H1 (cell line): ENCODE results near the gene FAT3.

ENCODE experiments used
- ATF2 ChIP-seq: IDR thresholded peaks from 2 replicates; pipeline ENCODE4 v1.6.1; 2012; ENCODE audit warnings: low read length, inconsistent platforms
- CEBPB ChIP-seq: IDR thresholded peaks from 2 replicates; pipeline ENCODE4 v1.6.1; 2012; ENCODE audit warnings: low read depth, low read length
- CTCF ChIP-seq, 3 experiments: IDR thresholded peaks; 1 replicate in 2 of 3; 2 replicates in 1 of 3; pipeline versions ENCODE4 v1.5.1 to v1.6.1; 2011; ENCODE audit warnings: low read length in 3 of 3, mild to moderate bottlenecking in 3 of 3, inconsistent platforms in 2 of 3, low read depth in 1 of 3, moderate library complexity in 1 of 3; ENCODE audit not compliant: insufficient read depth in 1 of 3; ENCODE audit errors: control extremely low read depth in 1 of 3
- EP300 ChIP-seq, 2 experiments: IDR thresholded peaks; 1 replicate in 1 of 2; 2 replicates in 1 of 2; pipeline ENCODE4 v1.6.1; 2011 to 2012; ENCODE audit warnings: low read depth in 2 of 2, low read length in 2 of 2, mild to moderate bottlenecking in 2 of 2, borderline replicate concordance in 1 of 2, inconsistent platforms in 1 of 2, moderate library complexity in 1 of 2
- EZH2 ChIP-seq: fragments of 200-600 bp; sonication (generic); IDR thresholded peaks from 2 replicates; pipeline ENCODE4 v1.7.1; 2012; ENCODE audit warnings: low read depth, mild to moderate bottlenecking, moderate library complexity, low read length, inconsistent platforms; ENCODE audit not compliant: severe bottlenecking
- JUN ChIP-seq: IDR thresholded peaks from 2 replicates; pipeline ENCODE4 v1.6.1; 2011; ENCODE audit warnings: low read depth, mild to moderate bottlenecking, improper control_type of control experiment, low read length
- JUND ChIP-seq: IDR thresholded peaks from 2 replicates; pipeline ENCODE4 v1.6.1; 2011; ENCODE audit warnings: mild to moderate bottlenecking, improper control_type of control experiment, low read length
- KDM1A ChIP-seq: fragments of 200-600, 300-600 bp; sonication (generic); IDR thresholded peaks from 2 replicates; pipeline ENCODE4 v1.7.1; 2016; ENCODE audit warnings: mild to moderate bottlenecking, low read length, borderline replicate concordance
- POLR2A ChIP-seq, 2 experiments: IDR thresholded peaks; 1 replicate in 1 of 2; 2 replicates in 1 of 2; pipeline ENCODE4 v1.6.1; 2011; ENCODE audit warnings: low read depth in 2 of 2, low read length in 2 of 2, mild to moderate bottlenecking in 2 of 2; ENCODE audit errors: control extremely low read depth in 1 of 2
- POLR2AphosphoS5 ChIP-seq: IDR thresholded peaks from 2 replicates; pipeline ENCODE4 v1.6.1; 2011; ENCODE audit warnings: low read depth, low read length
- RAD21 ChIP-seq, 2 experiments: IDR thresholded peaks in 1 of 2; conservative IDR thresholded peaks in 1 of 2; 2 replicates each; pipeline ENCODE4 v1.6.1; 2011; ENCODE audit warnings: low read depth in 2 of 2, low read length in 2 of 2, improper control_type of control experiment in 1 of 2, inconsistent platforms in 1 of 2, mild to moderate bottlenecking in 1 of 2, moderate library complexity in 1 of 2
- RFX5 ChIP-seq: IDR thresholded peaks from 2 replicates; pipeline ENCODE4 v1.6.1; 2011; ENCODE audit warnings: low read depth, low read length, improper control_type of control experiment, borderline replicate concordance

DNA sequence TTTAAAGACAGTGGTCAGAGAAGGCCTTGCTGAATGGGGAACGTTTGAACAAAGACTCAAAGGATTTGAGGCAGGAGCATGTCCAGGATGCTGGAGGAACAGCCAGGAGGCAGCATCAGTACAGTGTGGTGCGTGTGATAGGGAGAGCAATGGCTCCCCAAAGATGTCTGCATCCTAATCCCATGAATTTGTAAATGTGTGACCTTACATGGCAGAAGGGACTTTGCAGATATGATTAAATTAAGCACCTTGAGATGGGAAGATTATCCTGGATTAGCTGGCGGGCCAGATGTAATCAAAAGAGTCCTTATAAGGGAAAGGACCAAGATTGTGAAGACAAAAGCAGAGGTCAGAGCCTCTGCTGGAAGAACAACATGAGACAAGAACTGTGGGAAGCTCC lies 24.6 kb upstream of the FAT3 start:
- TF ChIP-seq EZH2 (no peak), CTCF (IDR thresholded peaks at IDR 0.05; ENCODE audit: control extremely low read depth in 1 of 3, insufficient read depth in 1 of 3, low read depth in 1 of 3, low read length in 3 of 3) (no peak), RFX5 (no peak), JUND (no peak), EP300 (IDR thresholded peaks at IDR 0.05; ENCODE audit: borderline replicate concordance in 1 of 2, low read depth in 2 of 2, low read length in 2 of 2) (no peak), KDM1A (no peak), POLR2AphosphoS5 (no peak), ATF2 (no peak), JUN (no peak), CEBPB (no peak), POLR2A (IDR thresholded peaks at IDR 0.05; ENCODE audit: control extremely low read depth in 1 of 2, low read depth in 2 of 2, low read length in 2 of 2) (no peak), RAD21 (IDR thresholded peaks at IDR 0.05 in 1 of 2, conservative IDR thresholded peaks at IDR 0.05 in 1 of 2; ENCODE audit: low read depth in 2 of 2, low read length in 2 of 2) (0 out of 4 replicates have a peak, but pooled peaks of 1 of the 2 experiments have one; percentile 1)
